HCT116 (cell line): ENCODE measurements around the gene CACNA1E. TPM values are rescaled to one million over a fixed set of nuclear protein-coding genes. Genes with fewer than 3 reads are reported as not detected.

Experiments used
- ATAC-seq: fragments of 200-7000 bp; cut with Tn5 transposase; 2 replicates; pipeline ENCODE4 v1.9.1; 2020; ENCODE audit warnings: mild to moderate bottlenecking, moderate library complexity
- BruUV-seq: library from RNA; stranded (reverse); fragments of 400-500 nt; replicated peaks from 2 replicates; lab custom pipeline; 2021; lab: Mats Ljungman, UMichigan
- CTCF ChIA-PET: fragments of 300-600 bp; sonication (Branson Sonifier 250); formaldehyde crosslinking; loops from one replicate; lab custom pipeline; 2021; ENCODE audit warnings: antibody characterized with exemption; lab: Charles Lee
- POLR2A ChIA-PET: fragments of 300-600, 350-600 bp; sonication (Branson Sonifier 250); formaldehyde crosslinking; loops from one replicate; lab custom pipeline; 2021; ENCODE audit warnings: antibody characterized with exemption; lab: Charles Lee
- RAD21 ChIA-PET, 2 experiments: fragments of 300-600 bp; sonication (Branson Sonifier 250); formaldehyde crosslinking; loops; one replicate each; lab custom pipeline; 2023; ENCODE audit warnings: low total read pairs in 2 of 2; ENCODE audit not compliant: uncharacterized antibody in 2 of 2, unreplicated experiment in 2 of 2, low non-redundant PET in 1 of 2; lab: Charles Lee
- DNase-seq: peaks from one replicate; pipeline ENCODE4 v3.0.0-alpha.2; 2010; ENCODE audit warnings: low read depth, low spot score
- H2AFZ ChIP-seq: fragments of 200-600 bp; shearing (Covaris generic), sonication (generic); 2 replicates; pipeline ENCODE4 v1.6.1; 2017; ENCODE audit warnings: low read depth, mixed run types, mixed read lengths, antibody characterized with exemption, low read length; ENCODE audit not compliant: poor library complexity, severe bottlenecking
- H3K27ac ChIP-seq: 2 replicates; pipeline ENCODE4 v1.5.1; 2012; ENCODE audit warnings: low read depth, low read length
- H3K27me3 ChIP-seq: fragments of 200-600 bp; sonication (generic); 2 replicates; pipeline ENCODE4 v1.6.1; 2016; ENCODE audit warnings: mixed run types, low read length, mixed read lengths; ENCODE audit not compliant: insufficient read depth
- H3K36me3 ChIP-seq, 2 experiments: fragments of 200-500 bp in 1 of 2; fragments of 200-600 bp in 1 of 2; sonication (Bioruptor generic) in 1 of 2; sonication (generic) in 1 of 2; 2 replicates each; pipeline versions ENCODE4 v1.5.1 to v1.6.1; 2014 to 2016; ENCODE audit warnings: low read length in 2 of 2, inconsistent platforms in 1 of 2, mixed read lengths in 1 of 2, mixed run types in 1 of 2; ENCODE audit not compliant: insufficient read depth in 2 of 2, control insufficient read depth in 1 of 2
- H3K4me1 ChIP-seq, 2 experiments: fragments of 200-600 bp in 1 of 2; sonication (generic) in 1 of 2; 2 replicates each; pipeline versions ENCODE4 v1.5.1 to v1.6.1; 2012 to 2017; ENCODE audit warnings: low read length in 2 of 2, inconsistent platforms in 1 of 2, mild to moderate bottlenecking in 1 of 2, mixed read lengths in 1 of 2, mixed run types in 1 of 2, moderate library complexity in 1 of 2; ENCODE audit not compliant: insufficient read depth in 2 of 2, control insufficient read depth in 1 of 2
- H3K4me2 ChIP-seq: fragments of 200-600 bp; sonication (generic); 2 replicates; pipeline ENCODE4 v1.6.1; 2017; ENCODE audit warnings: mixed run types, low read length, mixed read lengths
- H3K4me3 ChIP-seq, 2 experiments: fragments of 200-600 bp in 1 of 2; sonication (generic) in 1 of 2; replicated peaks in 1 of 2; 2 replicates each; pipeline ENCODE4 v1.5.1; 2011 to 2016; ENCODE audit warnings: low read length in 2 of 2, control low read depth in 1 of 2, low read depth in 1 of 2, mild to moderate bottlenecking in 1 of 2, mixed read lengths in 1 of 2, mixed run types in 1 of 2
- H3K79me2 ChIP-seq: fragments of 200-600 bp; sonication (generic); 2 replicates; pipeline ENCODE4 v1.6.1; 2017; ENCODE audit warnings: mild to moderate bottlenecking, mixed run types, low read length, moderate library complexity, mixed read lengths; ENCODE audit not compliant: insufficient read depth
- H3K9ac ChIP-seq: fragments of 200-600 bp; sonication (generic); 2 replicates; pipeline ENCODE4 v1.6.1; 2016; ENCODE audit warnings: low read length, mixed read lengths
- H3K9me2 ChIP-seq: fragments of 200-600 bp; sonication (generic), shearing (Covaris generic); 2 replicates; pipeline ENCODE4 v1.6.1; 2017; ENCODE audit warnings: mixed run types, mild to moderate bottlenecking, moderate library complexity; ENCODE audit not compliant: insufficient read depth
- H3K9me3 ChIP-seq, 2 experiments: fragments of 200-500 bp in 1 of 2; fragments of 200-600 bp in 1 of 2; sonication (Bioruptor generic) in 1 of 2; sonication (generic) in 1 of 2; 2 replicates each; pipeline ENCODE4 v1.6.1; 2014 to 2017; ENCODE audit warnings: low read length in 2 of 2, mixed read lengths in 2 of 2, inconsistent platforms in 1 of 2, low read depth in 1 of 2, mild to moderate bottlenecking in 1 of 2, mixed run types in 1 of 2, moderate library complexity in 1 of 2; ENCODE audit not compliant: control insufficient read depth in 1 of 2, insufficient read depth in 1 of 2
- H4K20me1 ChIP-seq: fragments of 200-600 bp; sonication (generic), shearing (Covaris generic); 2 replicates; pipeline ENCODE4 v1.6.1; 2017; ENCODE audit warnings: mixed run types, mild to moderate bottlenecking, moderate library complexity; ENCODE audit not compliant: insufficient read depth
- ATF3 ChIP-seq: IDR thresholded peaks from 2 replicates; pipeline ENCODE4 v1.6.1; 2012
- CBX3 ChIP-seq: IDR thresholded peaks from 2 replicates; pipeline ENCODE4 v1.6.1; 2012; ENCODE audit warnings: low read depth
- CEBPB ChIP-seq: IDR thresholded peaks from 2 replicates; pipeline ENCODE4 v1.6.1; 2012; ENCODE audit warnings: low read depth
- ELF1 ChIP-seq: IDR thresholded peaks from 2 replicates; pipeline ENCODE4 v1.6.1; 2012; ENCODE audit warnings: low read depth, borderline replicate concordance
- EZH2 ChIP-seq: fragments of 200-600 bp; sonication (generic); IDR thresholded peaks from 2 replicates; pipeline ENCODE4 v1.6.1; 2017; ENCODE audit warnings: antibody characterized with exemption, mixed run types
- EZH2phosphoT487 ChIP-seq: fragments of 200-600 bp; IDR thresholded peaks from 2 replicates; pipeline ENCODE4 v1.6.1; 2018; ENCODE audit warnings: antibody characterized with exemption, borderline replicate concordance
- MAX ChIP-seq: IDR thresholded peaks from 2 replicates; pipeline ENCODE4 v1.6.1; 2012
- POLR2AphosphoS5 ChIP-seq: IDR thresholded peaks from 2 replicates; pipeline ENCODE4 v1.6.1; 2011; ENCODE audit warnings: mild to moderate bottlenecking, low read depth, low read length, moderate library complexity
- RAD21 ChIP-seq: IDR thresholded peaks from 2 replicates; pipeline ENCODE4 v1.6.1; 2012; ENCODE audit warnings: low read depth, mild to moderate bottlenecking
- REST ChIP-seq: IDR thresholded peaks from 2 replicates; pipeline ENCODE4 v1.6.1; 2012; ENCODE audit warnings: low read depth
- SIN3A ChIP-seq: IDR thresholded peaks from 2 replicates; pipeline ENCODE4 v1.6.1; 2012; ENCODE audit warnings: low read depth
- SP1 ChIP-seq: IDR thresholded peaks from 2 replicates; pipeline ENCODE4 v1.6.1; 2012; ENCODE audit warnings: low read depth
- SRF ChIP-seq: IDR thresholded peaks from 2 replicates; pipeline ENCODE4 v1.6.1; 2012; ENCODE audit warnings: low read depth
- TCF7L2 ChIP-seq: IDR thresholded peaks from 2 replicates; pipeline ENCODE4 v1.7.0; 2011; ENCODE audit warnings: borderline replicate concordance, inconsistent platforms; ENCODE audit not compliant: insufficient read depth, insufficient read length; ENCODE audit errors: extremely low read depth
- YY1 ChIP-seq: IDR thresholded peaks from 2 replicates; pipeline ENCODE4 v1.6.1; 2011; ENCODE audit warnings: low read length, low read depth, moderate library complexity, mild to moderate bottlenecking; ENCODE audit not compliant: insufficient replicate concordance; ENCODE audit errors: extremely low read depth
- ZFX ChIP-seq: fragments of 450-650 bp; IDR thresholded peaks from 2 replicates; pipeline ENCODE4 v1.6.1; 2017
- ZNF274 ChIP-seq: fragments of 200-500 bp; sonication (Bioruptor generic); IDR thresholded peaks from 2 replicates; pipeline ENCODE4 v1.6.1; 2014; ENCODE audit warnings: mild to moderate bottlenecking, low read depth, low read length, inconsistent platforms
- intact Hi-C: fragments of 100-400 bp; cut with micrococcal nuclease; formaldehyde crosslinking; loops from 2 replicates; pipeline ENCODE4 v1.10.0; 2022
- total RNA-seq: library from RNA; stranded (reverse); gene quantifications from one replicate; pipeline ENCODE4 v1.2.1, GENCODE V29; 2021; ENCODE audit not compliant: unreplicated experiment
- TF ChIP-seq, protein P1 (sequence below): IDR thresholded peaks from 2 replicates; pipeline ENCODE4 v1.6.1; 2011; ENCODE audit warnings: mild to moderate bottlenecking, low read length, moderate library complexity; ENCODE audit not compliant: insufficient replicate concordance; ENCODE audit errors: extremely low read depth
- TF ChIP-seq, protein P2 (sequence below), 3 experiments: fragments of 200-600 bp in 1 of 3; sonication (generic) in 1 of 3; IDR thresholded peaks in 2 of 3; conservative IDR thresholded peaks in 1 of 3; 2 replicates each; pipeline ENCODE4 v1.5.1; 2012 to 2017; ENCODE audit warnings: low read depth in 2 of 3, low read length in 2 of 3, antibody characterized with exemption in 1 of 3, borderline replicate concordance in 1 of 3, control low read depth in 1 of 3, mild to moderate bottlenecking in 1 of 3, mixed read lengths in 1 of 3, mixed run types in 1 of 3, moderate library complexity in 1 of 3; ENCODE audit not compliant: insufficient read depth in 1 of 3

The CACNA1E gene
- total RNA-seq, 1 experiment from 2014 or later, result 0.02 TPM

DNA sequence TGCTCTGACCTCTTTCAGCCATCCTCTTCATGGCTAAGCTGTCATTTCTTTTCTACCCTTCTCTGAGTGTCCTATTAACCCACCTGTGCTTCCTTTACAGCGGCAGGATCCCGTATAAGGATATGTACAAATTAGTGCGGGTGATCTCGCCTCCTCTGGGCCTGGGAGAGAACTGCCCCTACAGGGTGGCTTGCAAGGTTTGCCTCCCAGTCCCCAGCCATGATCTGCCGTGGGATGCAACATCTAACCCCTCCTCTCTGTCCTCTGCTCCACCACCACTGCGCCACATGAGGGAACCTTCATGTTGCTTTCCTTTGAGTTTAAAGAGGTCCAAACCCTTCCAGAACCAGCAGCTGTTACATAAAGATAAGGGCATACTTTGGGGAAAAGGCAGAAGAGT, 296.0 kb downstream of the CACNA1E start:
- Histone ChIP-seq H4K20me1 (no peaks in the 10 kb centered on the region), H3K4me1 (no peaks in the 10 kb centered on the region), H3K79me2 (no peaks in the 10 kb centered on the region), H3K9me3 (no peaks in the 10 kb centered on the region), H3K27me3 (peaks cover 73% of the 10 kb centered on the region), H3K9me2 (no peaks in the 10 kb centered on the region; the same call in 1 of the 2 replicates), H3K36me3 (no peaks in the 10 kb centered on the region), H2AFZ (no peak overlapping the region), H3K4me3 (no peak overlapping the region), H3K27ac (no peak overlapping the region), H3K4me2 (no peak overlapping the region), H3K9ac (no peak overlapping the region)
- DNase-seq (no peak), ATAC-seq (no peak)
- intact Hi-C loops, result no loop called here
- ChIA-PET POLR2A (no interaction called here), RAD21 (no interaction called here), CTCF (no interaction called here)
- BruUV-seq, result no TSS peak
- TF ChIP-seq SP1 (no peak), MAX (no peak), YY1 (no peak), ATF3 (no peak), RAD21 (no peak), EZH2phosphoT487 (no peak), SIN3A (no peak), POLR2AphosphoS5 (no peak), EZH2 (no peak), CEBPB (no peak), SRF (no peak), ZNF274 (no peak), ZFX (no peak), REST (no peak), ELF1 (no peak), TCF7L2 (no peak), CBX3 (no peak)
- TF ChIP-seq, protein P1, sequence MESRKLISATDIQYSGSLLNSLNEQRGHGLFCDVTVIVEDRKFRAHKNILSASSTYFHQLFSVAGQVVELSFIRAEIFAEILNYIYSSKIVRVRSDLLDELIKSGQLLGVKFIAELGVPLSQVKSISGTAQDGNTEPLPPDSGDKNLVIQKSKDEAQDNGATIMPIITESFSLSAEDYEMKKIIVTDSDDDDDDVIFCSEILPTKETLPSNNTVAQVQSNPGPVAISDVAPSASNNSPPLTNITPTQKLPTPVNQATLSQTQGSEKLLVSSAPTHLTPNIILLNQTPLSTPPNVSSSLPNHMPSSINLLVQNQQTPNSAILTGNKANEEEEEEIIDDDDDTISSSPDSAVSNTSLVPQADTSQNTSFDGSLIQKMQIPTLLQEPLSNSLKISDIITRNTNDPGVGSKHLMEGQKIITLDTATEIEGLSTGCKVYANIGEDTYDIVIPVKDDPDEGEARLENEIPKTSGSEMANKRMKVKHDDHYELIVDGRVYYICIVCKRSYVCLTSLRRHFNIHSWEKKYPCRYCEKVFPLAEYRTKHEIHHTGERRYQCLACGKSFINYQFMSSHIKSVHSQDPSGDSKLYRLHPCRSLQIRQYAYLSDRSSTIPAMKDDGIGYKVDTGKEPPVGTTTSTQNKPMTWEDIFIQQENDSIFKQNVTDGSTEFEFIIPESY, result no peak
- TF ChIP-seq, protein P2, sequence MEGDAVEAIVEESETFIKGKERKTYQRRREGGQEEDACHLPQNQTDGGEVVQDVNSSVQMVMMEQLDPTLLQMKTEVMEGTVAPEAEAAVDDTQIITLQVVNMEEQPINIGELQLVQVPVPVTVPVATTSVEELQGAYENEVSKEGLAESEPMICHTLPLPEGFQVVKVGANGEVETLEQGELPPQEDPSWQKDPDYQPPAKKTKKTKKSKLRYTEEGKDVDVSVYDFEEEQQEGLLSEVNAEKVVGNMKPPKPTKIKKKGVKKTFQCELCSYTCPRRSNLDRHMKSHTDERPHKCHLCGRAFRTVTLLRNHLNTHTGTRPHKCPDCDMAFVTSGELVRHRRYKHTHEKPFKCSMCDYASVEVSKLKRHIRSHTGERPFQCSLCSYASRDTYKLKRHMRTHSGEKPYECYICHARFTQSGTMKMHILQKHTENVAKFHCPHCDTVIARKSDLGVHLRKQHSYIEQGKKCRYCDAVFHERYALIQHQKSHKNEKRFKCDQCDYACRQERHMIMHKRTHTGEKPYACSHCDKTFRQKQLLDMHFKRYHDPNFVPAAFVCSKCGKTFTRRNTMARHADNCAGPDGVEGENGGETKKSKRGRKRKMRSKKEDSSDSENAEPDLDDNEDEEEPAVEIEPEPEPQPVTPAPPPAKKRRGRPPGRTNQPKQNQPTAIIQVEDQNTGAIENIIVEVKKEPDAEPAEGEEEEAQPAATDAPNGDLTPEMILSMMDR (IDR thresholded peaks at IDR 0.05 in 2 of 3, conservative IDR thresholded peaks at IDR 0.05 in 1 of 3; ENCODE audit: borderline replicate concordance in 1 of 3, insufficient read depth in 1 of 3, low read depth in 2 of 3, low read length in 2 of 3), result no peak
